Measurements from ENCODE around the gene MT1E.
"Not testable (repeated sequence)": the region's sequence is repeated elsewhere in the genome, so short reads cannot be mapped to it uniquely, and the experiment has no call there.

MT1E gene

DNA sequence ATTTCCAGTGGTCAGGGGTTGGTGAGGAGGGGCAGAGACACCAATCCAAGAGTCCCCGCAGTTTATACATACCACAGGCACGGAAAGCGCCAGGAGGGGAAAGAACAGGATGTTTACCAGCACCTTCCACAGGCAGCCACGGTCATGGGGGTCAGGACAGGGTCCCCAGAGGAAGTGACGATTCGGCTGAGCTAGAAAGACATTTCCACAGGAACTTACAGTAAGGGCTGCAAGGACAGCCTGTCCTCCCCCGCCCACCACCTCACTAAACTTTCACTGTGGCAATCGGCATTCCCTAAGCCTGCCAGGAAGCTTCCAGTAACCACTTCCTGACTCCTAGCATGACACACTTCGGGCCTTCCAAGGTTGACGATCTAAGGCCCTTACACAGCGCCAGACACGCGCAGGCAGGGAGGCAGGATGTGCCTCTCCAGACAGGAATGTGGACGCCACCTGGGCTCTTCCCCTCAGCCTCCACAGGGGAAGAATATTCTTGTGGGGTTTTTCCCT lies 18.4 kb upstream of the MT1E start:
- no peak for FAIRE-seq

DNA sequence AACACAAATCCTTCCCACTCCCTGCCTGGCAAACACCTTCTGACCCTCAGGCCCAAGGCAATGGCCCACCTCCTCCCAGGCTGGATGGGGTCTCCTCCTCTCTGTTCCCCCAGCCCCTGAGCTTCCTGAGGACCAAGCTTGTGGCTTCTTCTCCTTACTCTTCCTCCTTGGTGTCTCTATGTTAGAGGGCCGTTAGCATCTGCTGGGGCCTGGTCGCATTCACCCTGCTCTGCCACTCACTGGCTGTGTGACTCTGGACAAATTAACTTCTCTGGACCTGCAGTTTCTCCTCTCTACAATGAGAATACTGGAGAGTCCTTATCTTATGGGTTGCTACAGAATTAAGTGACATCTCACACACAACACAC lies 17.9 kb upstream of the MT1E start:
- FAIRE-seq: no peak

DNA sequence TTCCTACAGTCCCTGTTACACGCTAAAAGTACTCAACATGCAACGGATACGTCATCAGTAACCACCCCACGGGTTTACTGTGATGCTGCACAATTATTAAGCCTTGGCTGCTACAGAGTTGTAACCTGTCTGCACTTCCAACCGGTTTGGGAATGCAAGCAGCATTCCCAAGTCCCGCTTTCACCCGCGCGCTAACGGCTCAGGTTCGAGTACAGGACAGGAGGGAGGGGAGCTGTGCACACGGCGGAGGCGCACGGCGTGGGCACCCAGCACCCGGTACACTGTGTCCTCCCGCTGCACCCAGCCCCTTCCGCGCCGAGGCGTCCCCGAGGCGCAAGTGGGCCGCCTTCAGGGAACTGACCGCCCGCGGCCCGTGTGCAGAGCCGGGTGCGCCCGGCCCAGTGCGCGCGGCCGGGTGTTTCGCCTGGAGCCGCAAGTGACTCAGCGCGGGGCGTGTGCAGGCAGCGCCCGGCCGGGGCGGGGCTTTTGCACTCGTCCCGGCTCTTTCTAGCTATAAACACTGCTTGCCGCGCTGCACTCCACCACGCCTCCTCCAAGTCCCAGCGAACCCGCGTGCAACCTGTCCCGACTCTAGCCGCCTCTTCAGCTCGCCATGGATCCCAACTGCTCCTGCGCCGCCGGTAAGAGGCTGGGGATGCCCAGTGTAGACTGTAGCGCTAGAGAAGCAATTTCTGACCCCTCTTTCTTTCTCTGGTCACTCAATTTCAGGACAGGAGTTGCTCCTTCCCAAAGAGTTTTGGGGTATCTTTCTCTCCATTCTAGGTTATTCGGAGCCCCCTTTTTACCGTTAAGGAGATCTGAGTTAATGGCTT lies 17.3 kb upstream of the MT1E start, which contains the start of gene MT2A:
Gene MT2A, plus strand, starts transcription at position 542 of the 833 bp plus-strand sequence. Its CDS starts 72 bp downstream, at position 614.
- no peak for FAIRE-seq

DNA sequence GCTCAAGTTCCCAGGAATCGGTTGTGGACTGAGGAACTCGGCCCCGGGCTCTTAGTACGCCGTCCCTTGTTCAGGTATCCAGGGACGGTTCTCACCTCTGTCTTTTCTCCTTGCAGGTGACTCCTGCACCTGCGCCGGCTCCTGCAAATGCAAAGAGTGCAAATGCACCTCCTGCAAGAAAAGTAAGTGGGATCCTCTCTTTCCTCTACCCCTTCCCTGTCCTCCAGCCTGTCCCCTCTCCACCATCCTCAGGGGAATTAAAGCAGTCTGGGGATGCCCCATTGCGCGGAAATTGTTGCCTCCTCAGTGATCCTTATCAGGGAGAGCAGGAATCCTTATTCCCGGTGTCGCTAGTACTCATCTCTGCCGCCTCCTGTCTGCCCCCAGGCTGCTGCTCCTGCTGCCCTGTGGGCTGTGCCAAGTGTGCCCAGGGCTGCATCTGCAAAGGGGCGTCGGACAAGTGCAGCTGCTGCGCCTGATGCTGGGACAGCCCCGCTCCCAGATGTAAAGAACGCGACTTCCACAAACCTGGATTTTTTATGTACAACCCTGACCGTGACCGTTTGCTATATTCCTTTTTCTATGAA lies 16.6 kb upstream of the MT1E start:
- no peak for FAIRE-seq

DNA sequence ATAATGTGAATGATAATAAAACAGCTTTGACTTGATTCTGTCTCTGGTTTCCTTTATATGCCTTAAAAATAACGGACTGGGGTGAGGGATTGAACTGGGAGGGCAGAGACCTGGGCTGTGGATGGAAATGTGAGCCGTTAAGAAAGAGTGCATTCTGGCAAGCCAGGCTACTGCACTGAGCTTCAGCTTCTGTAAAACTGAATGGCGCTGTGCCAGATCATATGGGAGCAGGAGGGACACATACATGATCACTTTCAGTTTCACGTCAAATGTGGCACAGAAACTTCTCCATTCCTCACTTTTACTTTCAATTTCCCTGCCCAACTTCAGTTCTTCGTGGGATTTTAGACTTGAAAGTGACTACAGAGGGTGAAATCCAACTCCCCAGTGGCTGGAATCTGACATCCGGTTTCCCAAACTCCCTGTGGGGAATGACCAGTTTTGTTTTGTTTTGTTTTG lies 16.1 kb upstream of the MT1E start:
- no peak for FAIRE-seq

DNA sequence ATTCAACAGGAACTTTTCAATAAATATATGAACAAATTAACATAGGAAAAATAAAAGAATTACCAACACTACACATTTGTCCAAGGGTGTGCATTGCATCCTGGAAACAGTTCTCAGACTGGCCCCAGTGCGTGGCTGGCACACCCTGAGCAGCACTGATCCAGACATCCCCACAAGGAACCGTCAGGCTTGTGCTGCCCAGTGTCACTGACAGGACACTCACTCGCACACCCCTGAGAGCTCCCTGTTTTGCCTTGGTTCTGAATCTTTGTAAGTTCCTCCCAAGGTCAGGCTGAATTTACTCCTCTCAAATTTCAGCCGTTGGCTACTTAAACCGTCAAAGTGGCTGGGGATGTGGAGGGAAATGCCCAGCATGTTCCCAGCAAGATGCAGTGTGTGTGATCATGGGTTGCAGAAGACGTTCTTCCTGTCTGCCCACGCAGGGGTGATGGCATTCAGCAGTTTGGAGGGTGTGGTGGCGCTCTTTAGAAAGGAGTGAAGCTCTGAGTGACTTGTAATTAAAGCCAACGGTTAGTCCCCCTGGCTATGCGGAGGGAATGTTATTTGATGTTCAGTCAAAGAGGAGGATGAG lies 15.5 kb upstream of the MT1E start:
- FAIRE-seq: no peak

DNA sequence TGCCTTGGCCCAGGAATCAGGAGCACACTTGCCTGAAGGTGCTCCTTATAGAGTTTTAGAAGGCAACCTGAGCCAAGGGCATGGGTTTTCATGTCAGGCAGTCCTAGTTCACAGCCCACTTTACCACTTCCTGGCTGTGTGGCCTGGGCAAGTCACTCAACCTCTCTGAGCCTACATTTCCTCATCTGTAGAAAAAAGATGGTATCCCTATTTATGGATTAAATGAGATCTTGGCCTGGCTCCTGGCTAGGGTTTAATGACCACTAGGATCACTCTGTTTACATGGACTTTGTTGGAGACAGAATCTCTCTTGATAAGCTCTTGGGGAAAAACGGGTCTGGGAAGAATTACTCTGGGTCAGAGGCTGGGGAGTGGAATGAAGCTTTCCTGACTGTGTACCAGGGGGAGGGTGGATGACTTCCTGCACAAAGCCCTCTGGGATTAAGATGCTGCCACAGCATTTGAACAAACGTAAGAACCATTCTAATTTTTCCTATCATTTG lies 14.9 kb upstream of the MT1E start:
- no peak for FAIRE-seq

DNA sequence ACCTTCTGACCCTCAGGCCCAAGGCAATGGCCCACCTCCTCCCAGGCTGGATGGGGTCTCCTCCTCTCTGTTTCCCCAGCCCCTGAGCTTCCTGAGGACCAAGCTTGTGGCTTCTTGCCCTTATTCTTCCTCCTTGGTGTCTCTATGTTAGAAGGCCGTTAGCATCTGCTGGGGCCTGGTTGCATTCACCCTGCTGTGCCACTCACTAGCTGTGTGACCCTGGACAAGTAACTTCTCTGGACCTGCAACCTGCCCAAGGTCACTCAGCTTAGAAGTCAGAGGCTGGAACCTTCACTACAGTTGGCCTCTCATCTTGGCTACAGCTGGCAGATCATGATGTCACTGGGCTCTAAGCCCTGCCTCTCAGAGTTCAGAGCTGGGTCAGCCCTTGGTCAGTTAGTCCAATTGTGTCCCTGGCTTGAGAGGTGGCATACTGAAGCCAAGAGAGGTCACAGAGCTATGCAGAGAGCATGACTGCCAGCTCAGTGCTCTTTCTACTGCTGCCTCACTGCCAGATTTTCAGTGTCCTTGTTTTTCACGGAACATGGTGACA lies 14.2 kb upstream of the MT1E start:
- no peak for FAIRE-seq

DNA sequence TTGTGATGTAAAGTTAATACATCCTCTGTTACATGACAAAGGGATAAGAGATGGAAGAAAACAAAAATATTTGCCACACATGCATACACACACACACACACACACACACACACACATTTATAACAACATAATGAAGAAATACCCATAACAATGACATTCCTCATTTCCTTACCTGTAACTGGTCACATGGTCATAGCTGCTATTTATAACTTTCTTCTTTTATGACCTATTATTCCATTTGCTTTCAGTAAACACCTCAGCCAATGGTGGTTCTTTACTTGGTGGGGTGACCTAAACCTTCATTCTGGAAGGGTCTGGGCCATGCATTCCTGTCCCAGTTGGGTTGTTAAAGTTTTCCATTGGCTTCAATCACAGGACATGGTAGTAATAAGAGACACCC lies 11.9 kb upstream of the MT1E start:
- FAIRE-seq: no peak

DNA sequence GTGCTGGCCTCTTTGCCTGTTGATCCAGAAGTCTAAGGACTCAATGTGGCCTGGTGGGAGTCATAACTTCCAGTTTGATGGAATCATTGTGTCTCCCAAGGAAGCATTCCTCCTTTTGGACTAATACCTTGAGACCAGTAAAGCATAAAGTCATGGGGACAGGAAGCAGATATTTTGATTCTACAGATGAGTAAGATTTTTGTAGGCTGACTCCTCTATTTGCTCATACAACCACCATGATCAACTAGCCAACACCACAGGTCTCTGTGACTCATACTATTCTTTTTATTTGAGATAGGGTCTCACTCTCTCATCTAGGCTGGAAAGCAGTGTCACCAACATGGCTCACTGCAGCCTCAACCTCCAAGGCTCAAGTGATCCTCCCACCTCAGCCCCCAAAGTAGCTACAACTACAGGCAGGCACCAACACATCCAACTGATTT lies 11.0 kb upstream of the MT1E start:
- no peak for FAIRE-seq

DNA sequence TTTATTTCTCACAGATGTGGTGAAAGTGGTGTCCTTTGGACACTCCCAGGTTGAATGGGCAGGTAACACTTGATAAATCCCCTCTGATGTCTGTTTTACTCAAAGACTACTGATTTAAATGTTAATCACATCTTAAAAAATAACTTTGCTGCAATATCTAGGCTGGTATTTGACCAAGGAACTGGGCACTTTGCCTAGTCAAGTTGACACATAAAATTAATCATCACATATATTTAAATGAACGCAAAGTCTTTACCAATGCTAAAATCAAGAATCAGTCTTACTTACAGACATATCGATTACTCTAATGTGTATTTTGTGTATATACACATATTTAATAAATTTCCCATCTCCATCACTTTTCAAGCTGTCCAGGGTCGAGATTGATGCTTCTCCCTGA lies 10.2 kb upstream of the MT1E start:
- FAIRE-seq: no peak

DNA sequence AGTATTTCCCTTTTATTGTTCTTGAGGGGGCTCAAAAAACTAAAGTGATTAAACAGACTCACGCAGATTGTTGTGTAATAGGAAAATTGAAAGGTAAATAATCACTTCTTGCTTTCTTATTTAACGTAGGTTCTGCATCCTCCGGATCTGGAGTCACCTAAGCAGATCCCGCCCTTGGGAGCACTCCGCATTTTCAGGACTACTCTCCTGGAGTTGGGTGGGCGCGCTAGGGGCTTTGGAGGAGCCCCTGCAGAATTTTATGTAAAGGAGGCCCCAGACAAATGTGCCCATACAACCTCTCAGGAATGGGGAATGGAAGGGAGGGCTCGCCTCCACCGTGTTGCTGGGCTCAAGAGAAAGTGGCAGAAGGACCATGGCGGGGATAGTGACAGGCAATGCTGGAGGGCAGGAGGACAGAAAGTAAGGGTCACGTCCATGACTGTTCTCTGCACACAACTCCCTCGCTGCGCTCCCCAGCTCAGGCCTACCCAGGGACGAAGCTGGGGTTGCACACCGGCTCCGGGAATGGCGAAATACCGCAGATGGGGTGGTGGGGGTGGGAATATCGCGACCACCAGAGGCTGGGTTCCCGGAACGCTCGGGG lies 8.9 kb upstream of the MT1E start:
- FAIRE-seq: no peak

DNA sequence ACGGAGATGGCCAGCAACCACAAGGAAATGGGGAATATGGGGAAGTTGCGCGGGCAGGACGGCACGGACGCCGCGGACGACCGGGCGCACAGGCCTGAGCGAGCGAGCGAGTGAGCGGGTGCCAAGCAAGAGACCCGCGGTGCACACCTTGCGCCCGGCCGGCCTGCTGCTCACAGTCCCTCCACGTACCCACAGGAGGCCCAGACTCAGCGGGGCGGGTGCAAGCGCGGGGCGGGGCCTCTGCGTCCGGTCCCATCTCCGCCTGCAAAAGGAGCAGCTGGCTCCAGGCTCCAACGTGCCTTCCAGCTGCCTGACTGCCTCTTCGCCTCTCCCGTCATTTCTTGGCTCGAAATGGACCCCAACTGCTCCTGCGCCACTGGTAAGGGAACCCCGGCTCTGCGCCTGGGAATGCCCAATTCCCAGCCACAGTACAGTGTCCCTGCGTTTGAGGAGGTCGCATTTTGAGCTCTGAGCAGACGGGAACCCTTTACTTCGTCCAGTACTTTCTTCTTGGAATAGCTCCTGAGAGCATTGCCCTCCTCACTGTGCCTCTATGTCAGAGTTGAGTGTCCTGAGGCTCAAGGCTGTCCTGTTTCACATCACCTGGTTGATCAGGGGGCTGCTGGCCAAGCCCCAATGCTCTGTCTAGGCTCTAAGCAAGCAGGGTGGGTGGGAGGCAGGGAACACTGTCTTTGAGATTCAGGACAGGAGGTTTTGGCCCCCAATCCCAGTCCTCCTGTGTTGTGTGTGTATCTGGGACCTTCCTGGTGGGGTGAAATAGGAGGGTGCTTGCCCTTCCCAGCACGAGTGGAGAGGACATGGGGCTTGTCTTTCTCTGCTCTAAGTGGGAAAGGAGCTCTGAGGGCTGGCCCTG lies 8.1 kb upstream of the MT1E start:
- FAIRE-seq: no peak

DNA sequence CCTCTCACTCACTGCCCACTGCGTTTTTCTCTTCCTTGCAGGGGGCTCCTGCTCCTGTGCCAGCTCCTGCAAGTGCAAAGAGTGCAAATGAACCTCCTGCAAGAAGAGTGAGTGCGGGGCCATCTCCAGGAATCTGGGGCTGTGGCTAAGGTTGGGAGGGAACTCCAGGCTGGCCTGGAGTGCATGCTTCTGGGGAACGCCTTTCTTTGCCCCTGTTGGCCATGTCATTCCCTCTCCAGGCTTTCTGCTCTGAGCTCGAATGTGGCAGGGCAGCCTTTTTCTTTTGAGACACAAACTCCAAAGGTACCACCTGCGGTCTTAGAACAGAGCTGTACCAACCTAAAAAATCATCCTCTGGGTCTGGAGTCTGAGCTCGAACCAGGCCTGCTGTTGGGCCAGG lies 7.4 kb upstream of the MT1E start:
- no peak for FAIRE-seq

DNA sequence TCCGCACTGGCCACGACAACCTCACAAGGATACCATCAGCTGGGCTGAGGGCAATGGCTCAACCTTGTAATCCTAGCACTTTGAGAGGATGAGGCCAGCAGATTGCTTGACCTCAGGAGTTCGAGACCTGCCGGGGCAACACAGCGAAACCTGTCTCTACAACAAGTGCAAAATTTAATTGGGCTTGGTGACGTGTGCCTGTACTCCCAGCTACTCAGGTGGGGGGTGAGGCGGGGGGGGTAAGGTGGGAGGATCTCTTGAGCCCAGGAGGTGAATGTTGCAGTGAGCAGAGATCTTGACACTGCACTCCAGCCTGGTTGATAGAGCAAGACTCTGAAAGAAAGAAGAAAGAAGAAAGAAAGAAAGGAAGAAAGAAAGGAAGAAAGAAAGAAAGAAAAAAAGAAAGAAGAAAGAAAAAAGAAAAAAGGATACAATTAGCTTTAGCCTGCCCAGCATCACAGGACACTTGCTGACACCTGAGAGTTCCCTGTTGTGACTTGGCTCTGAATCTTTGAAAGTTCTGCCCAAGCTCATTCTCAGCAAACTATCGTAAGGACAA lies 5.2 kb upstream of the MT1E start:
- no peak for FAIRE-seq

DNA sequence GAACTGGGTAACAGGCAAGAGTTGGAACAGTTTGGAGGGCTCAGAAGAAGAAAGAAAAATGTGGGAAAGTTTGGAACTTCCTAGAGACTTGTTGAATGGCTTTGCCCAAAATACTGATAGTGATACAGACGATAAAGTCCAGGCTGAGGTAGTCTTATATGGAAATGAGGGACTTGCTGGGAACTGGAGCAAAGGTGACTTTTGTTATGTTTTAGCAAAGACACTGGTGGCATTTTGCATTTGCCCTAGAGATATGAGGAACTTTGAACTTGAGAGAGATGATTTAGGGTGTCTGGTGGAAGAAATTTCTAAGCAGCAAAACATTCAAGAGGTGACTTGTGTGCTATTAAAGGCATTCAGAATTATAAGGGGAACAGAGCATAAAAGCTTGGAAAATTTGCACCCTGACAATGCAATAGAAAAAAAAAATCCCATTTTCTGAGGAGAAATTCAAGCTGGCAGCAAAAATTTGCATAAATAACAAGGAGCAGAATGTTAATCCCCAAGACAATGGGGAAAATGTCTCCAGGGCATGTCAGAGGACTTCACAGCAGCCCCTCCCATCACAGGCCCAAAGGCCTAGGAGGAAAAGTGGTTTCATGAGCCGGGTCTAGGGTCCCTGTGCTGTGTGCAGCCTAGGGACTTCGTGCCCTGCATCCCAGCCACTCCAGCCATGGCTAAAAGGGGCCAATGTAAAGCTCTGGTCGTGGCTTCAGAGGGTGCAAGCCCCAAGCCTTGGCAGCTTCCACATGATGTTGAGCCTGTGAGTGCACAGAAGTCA lies 3.7 kb upstream of the MT1E start:
- not testable (repeated sequence) for FAIRE-seq

DNA sequence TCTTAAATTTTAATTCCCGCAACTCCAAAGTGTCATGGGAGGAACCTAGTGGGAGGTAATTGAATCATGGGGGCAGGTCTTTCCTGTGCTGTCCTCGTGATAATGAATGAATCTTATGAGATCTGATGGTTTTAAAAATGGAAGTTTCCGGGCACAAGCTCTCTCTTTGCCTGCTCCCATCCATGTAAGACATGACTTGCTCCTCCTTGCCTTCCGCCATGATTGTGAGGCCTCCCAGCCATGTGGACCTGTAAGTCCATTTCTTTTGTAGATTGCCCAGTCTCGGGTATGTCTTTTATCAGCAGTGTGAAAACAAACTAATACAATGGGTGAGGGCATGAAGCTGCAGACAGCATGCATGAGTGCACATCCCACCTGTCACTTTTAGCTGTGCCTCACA lies 2.4 kb upstream of the MT1E start:
- FAIRE-seq: not testable (repeated sequence)

DNA sequence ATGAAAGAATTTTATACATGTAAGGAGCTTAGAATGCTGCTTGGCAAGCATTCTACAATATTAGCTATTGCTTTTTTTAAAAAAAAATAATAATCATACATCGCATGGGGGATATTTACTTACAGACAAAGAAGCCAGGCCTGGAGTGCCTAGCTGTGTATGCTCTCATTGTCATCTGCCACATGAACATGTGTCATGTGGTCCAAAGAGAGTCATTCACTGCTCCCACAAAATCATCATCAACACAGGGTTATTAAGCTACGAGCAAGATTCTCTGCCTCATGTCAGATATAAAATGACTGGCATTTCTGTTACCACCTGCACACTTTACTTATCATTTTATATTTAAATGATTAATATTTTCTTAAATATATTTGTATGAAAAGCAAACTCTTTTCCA lies 1.9 kb upstream of the MT1E start:
- FAIRE-seq: no peak

DNA sequence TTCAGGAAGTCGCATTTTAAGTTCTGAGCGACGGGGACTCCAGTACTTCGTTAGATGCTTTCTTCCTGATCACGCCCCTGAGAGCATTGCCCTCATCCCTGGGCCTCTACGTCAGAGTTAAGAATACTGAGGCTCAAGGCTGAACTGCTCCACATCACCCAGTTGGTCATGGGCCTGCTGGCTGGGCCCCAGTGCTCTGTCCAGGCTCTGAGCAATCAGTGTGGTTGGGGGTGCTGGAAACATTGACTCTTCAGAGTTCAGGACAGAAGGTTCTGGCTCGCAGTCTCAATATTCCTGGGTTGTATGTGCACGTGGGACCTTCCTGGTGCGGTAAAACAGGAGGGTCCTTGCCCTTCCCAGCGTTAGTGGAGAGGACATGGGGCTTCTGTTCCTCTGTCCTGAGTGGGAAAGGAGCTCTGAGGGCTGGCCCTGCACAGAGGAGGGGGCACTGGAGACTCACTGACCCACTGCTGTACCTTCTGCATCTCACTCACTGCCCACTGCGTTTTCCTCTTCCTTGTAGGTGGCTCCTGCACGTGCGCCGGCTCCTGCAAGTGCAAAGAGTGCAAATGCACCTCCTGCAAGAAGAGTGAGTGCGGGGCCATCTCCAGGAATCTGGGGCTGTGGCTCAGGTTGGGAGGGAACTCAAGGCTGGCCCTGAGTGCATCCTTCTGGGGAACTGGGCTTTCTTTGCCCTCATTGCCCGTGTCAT lies 518 bp downstream of the MT1E start:
- no peak for FAIRE-seq

DNA sequence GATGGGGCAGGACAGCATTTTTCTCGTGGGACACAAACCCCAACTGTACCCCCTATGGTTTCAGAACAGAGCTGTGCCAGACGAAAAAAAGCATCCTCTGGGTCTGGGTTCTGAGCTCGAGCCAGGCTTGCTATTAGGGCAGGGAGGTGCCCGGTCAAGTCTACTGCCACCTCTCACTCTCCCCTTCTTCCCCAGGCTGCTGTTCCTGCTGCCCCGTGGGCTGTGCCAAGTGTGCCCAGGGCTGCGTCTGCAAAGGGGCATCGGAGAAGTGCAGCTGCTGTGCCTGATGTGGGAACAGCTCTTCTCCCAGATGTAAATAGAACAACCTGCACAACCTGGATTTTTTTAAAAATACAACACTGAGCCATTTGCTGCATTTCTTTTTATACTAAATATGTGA lies 1.1 kb downstream of the MT1E start:
- FAIRE-seq: no peak
